HepG2 (cell line): ENCODE results near the gene SZRD1. TPM values are rescaled to one million over a fixed set of nuclear protein-coding genes. Genes with fewer than 3 reads are reported as not detected.
A peak's percentile ranks its signal among the peaks of the same experiment; 100 is the strongest.

Experiments
- ATAC-seq: fragments of 200-7000 bp; cut with Tn5 transposase; 3 replicates; pipeline ENCODE4 v1.9.1; 2020; ENCODE audit warnings: mild to moderate bottlenecking, moderate library complexity
- BruUV-seq: library from RNA; stranded (reverse); fragments of 400-500 nt; replicated peaks from 2 replicates; lab custom pipeline; 2021; lab: Mats Ljungman, UMichigan
- CTCF ChIA-PET: fragments of 300-600 bp; formaldehyde crosslinking; extraction: SDS; loops from one replicate; lab custom pipeline; 2021; ENCODE audit warnings: low total read pairs, inconsistent platforms, low intra/inter-chr PET ratio; lab: Yijun Ruan, JAX
- POLR2A ChIA-PET: fragments of 350-600 bp; sonication (Branson Sonifier 250); formaldehyde crosslinking; loops from one replicate; lab custom pipeline; 2020; ENCODE audit warnings: antibody characterized with exemption, inconsistent platforms; lab: Yijun Ruan, JAX
- DNase-seq: peaks from one replicate; pipeline ENCODE4 v3.0.0-alpha.2; 2015; ENCODE audit warnings: low spot score
- FAIRE-seq: peaks from 3 replicates; lab custom pipeline; 2011; peaks lifted over from hg19 to GRCh38; lab: Jason Lieb, UNC
- H2AFZ ChIP-seq: one replicate; pipeline ENCODE4 v1.6.1; 2011; ENCODE audit warnings: low read length, inconsistent platforms
- H3K27ac ChIP-seq: fragments of 300-600 bp; 3 replicates; pipeline ENCODE4 v1.8.0; 2011; ENCODE audit warnings: mixed run types, mild to moderate bottlenecking, mixed read lengths, low read length, inconsistent platforms; ENCODE audit not compliant: insufficient read depth; ENCODE audit errors: extremely low read length
- H3K27me3 ChIP-seq, 2 experiments: fragments of 200-600 bp in 1 of 2; 2 replicates in 1 of 2; 3 replicates in 1 of 2; pipeline versions ENCODE4 v1.6.0 to v1.8.0; 2011; ENCODE audit warnings: low read length in 2 of 2, mild to moderate bottlenecking in 2 of 2, moderate library complexity in 2 of 2, inconsistent platforms in 1 of 2; ENCODE audit not compliant: insufficient read depth in 2 of 2, control insufficient read depth in 1 of 2
- H3K36me3 ChIP-seq, 2 experiments: fragments of 200-600 bp in 1 of 2; replicated peaks in 1 of 2; 2 replicates in 1 of 2; 3 replicates in 1 of 2; pipeline versions ENCODE4 v1.5.1 to v1.8.0; 2011; ENCODE audit warnings: low read length in 2 of 2, inconsistent platforms in 1 of 2; ENCODE audit not compliant: insufficient read depth in 2 of 2, control insufficient read depth in 1 of 2
- H3K4me1 ChIP-seq: 2 replicates; pipeline ENCODE4 v1.5.1; 2012; ENCODE audit warnings: low read length, inconsistent platforms; ENCODE audit not compliant: insufficient read depth
- H3K4me2 ChIP-seq: 2 replicates; pipeline ENCODE4 v1.6.0; 2011; ENCODE audit warnings: low read depth, low read length, inconsistent platforms
- H3K4me3 ChIP-seq, 3 experiments: fragments of 200-600 bp in 1 of 3; sonication (generic), shearing (Covaris generic) in 1 of 3; replicated peaks in 1 of 3; 2 replicates each; pipeline ENCODE4 v1.5.1; 2011 to 2016; ENCODE audit warnings: low read length in 3 of 3, inconsistent platforms in 2 of 3, low read depth in 2 of 3, mild to moderate bottlenecking in 2 of 3, control low read depth in 1 of 3, mixed read lengths in 1 of 3; ENCODE audit not compliant: insufficient read depth in 1 of 3
- H3K79me2 ChIP-seq: one replicate; pipeline ENCODE4 v1.6.1; 2011; ENCODE audit warnings: low read length, inconsistent platforms; ENCODE audit not compliant: insufficient read depth
- H3K9ac ChIP-seq: 2 replicates; pipeline ENCODE4 v1.6.0; 2011; ENCODE audit warnings: mild to moderate bottlenecking, low read depth, low read length, inconsistent platforms; ENCODE audit not compliant: insufficient read depth
- H3K9me3 ChIP-seq: 2 replicates; pipeline ENCODE4 v1.5.1; 2012; ENCODE audit warnings: mild to moderate bottlenecking, low read length
- H4K20me1 ChIP-seq: 2 replicates; pipeline ENCODE4 v1.6.0; 2011; ENCODE audit warnings: inconsistent platforms, mild to moderate bottlenecking, low read length, moderate library complexity; ENCODE audit not compliant: insufficient read depth
- AHR ChIP-seq: IDR thresholded peaks from 2 replicates; pipeline ENCODE4 v1.6.1; 2018; ENCODE audit warnings: missing genetic modification reagents, missing compliant biosample characterization
- CCAR2 ChIP-seq: fragments of 200-400 bp; formaldehyde crosslinking; optimal IDR thresholded peaks from 2 replicates; pipeline ENCODE3; 2018; ENCODE audit warnings: low read depth, mild to moderate bottlenecking, low read length, moderate library complexity
- CREB3 ChIP-seq: sonication (generic); formaldehyde crosslinking; IDR thresholded peaks from 2 replicates; pipeline ENCODE4 v1.5.0; 2020; ENCODE audit warnings: missing genetic modification reagents
- CSRNP2 ChIP-seq: sonication (generic); formaldehyde crosslinking; conservative IDR thresholded peaks from 2 replicates; pipeline ENCODE4 v1.8.0; 2022; ENCODE audit warnings: low read depth, missing genetic modification reagents
- IKZF5 ChIP-seq: IDR thresholded peaks from 2 replicates; pipeline ENCODE4 v1.6.1; 2018; ENCODE audit warnings: missing genetic modification reagents, mild to moderate bottlenecking, missing compliant biosample characterization
- MEIS1 ChIP-seq: sonication (generic); formaldehyde crosslinking; IDR thresholded peaks from 2 replicates; pipeline ENCODE4 v1.9.0; 2021; ENCODE audit warnings: mild to moderate bottlenecking, missing genetic modification reagents, moderate library complexity, borderline replicate concordance
- NONO ChIP-seq, 2 experiments: fragments of 450-650 bp in 1 of 2; sonication (generic) in 1 of 2; formaldehyde crosslinking in 1 of 2; IDR thresholded peaks in 1 of 2; conservative IDR thresholded peaks in 1 of 2; 2 replicates each; pipeline versions ENCODE4 v1.6.1 to v1.8.0; 2017 to 2022; ENCODE audit warnings: mild to moderate bottlenecking in 1 of 2, missing genetic modification reagents in 1 of 2, moderate library complexity in 1 of 2
- RFX3 ChIP-seq: IDR thresholded peaks from 2 replicates; pipeline ENCODE4 v1.6.1; 2016; ENCODE audit warnings: missing biosample characterization, missing genetic modification reagents
- TCF7L2 ChIP-seq: IDR thresholded peaks from 2 replicates; pipeline ENCODE4 v1.6.1; 2011; ENCODE audit warnings: mild to moderate bottlenecking, low read depth, low read length, moderate library complexity
- TERF1 ChIP-seq: sonication (generic); formaldehyde crosslinking; IDR thresholded peaks from 2 replicates; pipeline ENCODE4 v1.8.0; 2022; ENCODE audit warnings: mild to moderate bottlenecking, missing genetic modification reagents, moderate library complexity
- ZBTB20 ChIP-seq: sonication (generic); formaldehyde crosslinking; IDR thresholded peaks from 2 replicates; pipeline ENCODE4 v1.8.1; 2023; ENCODE audit warnings: missing genetic modification reagents, low read depth, mild to moderate bottlenecking, borderline replicate concordance
- ZBTB49 ChIP-seq: sonication (generic); formaldehyde crosslinking; IDR thresholded peaks from 2 replicates; pipeline ENCODE4 v1.4.0; 2020; ENCODE audit warnings: missing genetic modification reagents, borderline replicate concordance
- ZNF713 ChIP-seq: sonication (generic); formaldehyde crosslinking; IDR thresholded peaks from 2 replicates; pipeline ENCODE4 v1.4.0; 2020; ENCODE audit warnings: mild to moderate bottlenecking, missing genetic modification reagents
- ZNF761 ChIP-seq: sonication (generic); formaldehyde crosslinking; conservative IDR thresholded peaks from 2 replicates; pipeline ENCODE4 v1.4.0; 2020; ENCODE audit warnings: mild to moderate bottlenecking, missing genetic modification reagents
- ZSCAN31 ChIP-seq: sonication (generic); formaldehyde crosslinking; IDR thresholded peaks from 2 replicates; pipeline ENCODE4 v1.5.0; 2020; ENCODE audit warnings: low read depth, mild to moderate bottlenecking, missing genetic modification reagents
- WGBS: methylation state at CpG from one replicate; pipeline ENCODE4 v1.1.6; 2017; ENCODE audit warnings: low lambda C conversion rate; 5-methylcytosine and 5-hydroxymethylcytosine counted together
- in situ Hi-C: cut with HindIII; loops from 2 replicates; pipeline ENCODE4 v1.10.0; 2017; ENCODE audit warnings: low pct_unique_long_range_greater_than_20kb; ENCODE audit not compliant: extremely low pct_ligation_motif_present
- intact Hi-C: fragments of 100-400 bp; cut with micrococcal nuclease; formaldehyde crosslinking; loops from one replicate; pipeline ENCODE4 v1.10.0; 2022; ENCODE audit not compliant: unreplicated experiment
- polyA plus RNA-seq, 8 experiments: library from polyadenylated mRNA; depleted of rRNA in 3 of 8; stranded (reverse) in 7 of 8; unstranded in 1 of 8; fragments of >200 nt; fragmentation: Illumina TruSeq in 4 of 8; extraction: Trizol in 4 of 8; gene quantifications; 2 replicates each; pipeline versions ENCODE4 v1.2.1 to v1.2.3, GENCODE V29; 2011 to 2016; ENCODE audit warnings: low read depth in 4 of 8, missing spikeins in 1 of 8, mixed read lengths in 1 of 8; ENCODE audit not compliant: insufficient read depth in 1 of 8
- total RNA-seq, 5 experiments: library from RNA; depleted of rRNA; stranded (reverse); fragments of >200 nt; fragmentation: Illumina TruSeq; extraction: Trizol; gene quantifications; 2 replicates each; pipeline ENCODE4 v1.2.3, GENCODE V29; 2016; ENCODE audit warnings: low read depth in 1 of 5

The SZRD1 gene
- total and polyA plus RNA-seq, 2 of the 13 experiments (the other 11 are each of a cell fraction or from before 2014, with no cell fraction given), result 28.5 to 41.4 TPM

- Histone ChIP-seq H3K27ac (peak overlapping the region; percentile 88), H3K79me2 (peaks cover 48% of the 10 kb centered on the region), H2AFZ (no peak overlapping the region), H3K27me3 (peaks cover 0 to 2% of the 10 kb centered on the region in 2 experiments; a peak in 1 of 5 replicates), H3K4me1 (peaks cover 82% of the 10 kb centered on the region), H3K9ac (peak overlapping the region; percentile 91), H3K4me3 (peak overlapping the region; percentile 87 to 96 (median 94)), H3K36me3 (no peaks in the 10 kb centered on the region), H4K20me1 (peaks cover 34% of the 10 kb centered on the region), H3K4me2 (peak overlapping the region; percentile 91), H3K9me3 (no peaks in the 10 kb centered on the region)
- FAIRE-seq (no peak), DNase-seq (peak; percentile 45), ATAC-seq (peak; percentile 78)
- TSS peak; percentile 77 for BruUV-seq
- CTCF ChIA-PET, result no interaction called here
- intact Hi-C loops (loop anchor here (1.0 kb wide), 1 partner anchor 15 kb away; the partner anchor contains the start of gene FBXO42), in situ Hi-C loops (no loop called here)
- POLR2A ChIA-PET, result interaction anchor here (0.6 to 2.2 kb wide), 7 partner anchors 11 to 161 kb away, joined by 3 to 7 read pairs (median 4); partner anchors contain the start of gene NECAP2
- WGBS, result 0% methylated on average over 34 of the region's 47 CpGs
- TF ChIP-seq ZNF713 (CRISPR knock-in tag) (no peak), MEIS1 (CRISPR knock-in tag) (no peak), AHR (CRISPR knock-in tag) (peak; percentile 93; the same call in 1 of the 2 replicates), TERF1 (CRISPR knock-in tag) (no peak), ZBTB20 (0 out of 2 replicates have a peak, but pooled peaks have one; percentile 25), RFX3 (CRISPR knock-in tag) (no peak), ZNF761 (CRISPR knock-in tag) (no peak), CCAR2 (no peak), TCF7L2 (no peak), CSRNP2 (CRISPR knock-in tag) (no peak), ZBTB49 (CRISPR knock-in tag) (no peak), ZSCAN31 (peak; percentile 95), CREB3 (CRISPR knock-in tag) (peak; percentile 86; the same call in 1 of the 2 replicates), NONO (IDR thresholded peaks at IDR 0.05) (no peak), NONO (CRISPR knock-in tag; conservative IDR thresholded peaks at IDR 0.05) (0 out of 2 replicates have a peak, but pooled peaks have one; percentile 6), IKZF5 (CRISPR knock-in tag) (peak; percentile 78; the same call in 1 of the 2 replicates)
Measured at GRCh38 chr1:16367258-16367967, 371 bp downstream of the SZRD1 start.
